HG02571 (cell line): ENCODE measurements around the gene TMEM109.
"Not testable (repeated sequence)": the region's sequence is repeated elsewhere in the genome, so short reads cannot be mapped to it uniquely, and the experiment has no call there.

Experiments
- ATAC-seq: cut with Tn5 transposase; IDR thresholded peaks from one replicate; pipeline ENCODE4 v1.9.1; 2021; ENCODE audit warnings: mild to moderate bottlenecking, moderate library complexity; ENCODE audit not compliant: unreplicated experiment

TMEM109 gene

GRCh38 chr11:60909680-60910280 is 4.2 kb upstream of the TMEM109 start:
- ATAC-seq, result not testable (repeated sequence)

- peak; percentile 32 for ATAC-seq
Measured at GRCh38 chr11:60910281-60910687, 3.7 kb upstream of the TMEM109 start.

GRCh38 chr11:60910711-60911380 is 3.1 kb upstream of the TMEM109 start:
- ATAC-seq, result no peak

- ATAC-seq, result no peak
Measured at GRCh38 chr11:60912223-60912850, 1.6 kb upstream of the TMEM109 start.

GRCh38 chr11:60912851-60913528 is 968 bp upstream of the TMEM109 start:
- ATAC-seq, result no peak

GRCh38 chr11:60914633-60915247 is 782 bp downstream of the TMEM109 start:
- ATAC-seq, result no peak

GRCh38 chr11:60915248-60915914 is 1.4 kb downstream of the TMEM109 start:
- peak; percentile 37 for ATAC-seq

GRCh38 chr11:60916669-60917206 is 2.8 kb downstream of the TMEM109 start:
- ATAC-seq, result no peak

- ATAC-seq, result no peak
Measured at GRCh38 chr11:60917267-60917666, 3.3 kb downstream of the TMEM109 start.

GRCh38 chr11:60918251-60918938 is 4.4 kb downstream of the TMEM109 start:
- ATAC-seq, result no peak

- ATAC-seq, result no peak
Measured at GRCh38 chr11:60918939-60919265, 4.9 kb downstream of the TMEM109 start.

GRCh38 chr11:60919320-60919719 is 5.4 kb downstream of the TMEM109 start:
- ATAC-seq, result no peak

- no peak for ATAC-seq
Measured at GRCh38 chr11:60919956-60920355, 6.0 kb downstream of the TMEM109 start.

- no peak for ATAC-seq
Measured at GRCh38 chr11:60921259-60921658, 7.3 kb downstream of the TMEM109 start.

GRCh38 chr11:60921777-60922335 is 7.9 kb downstream of the TMEM109 start:
- ATAC-seq, result no peak

- no peak for ATAC-seq
Measured at GRCh38 chr11:60922906-60923305, 8.9 kb downstream of the TMEM109 start.

GRCh38 chr11:60923326-60923725 is 9.4 kb downstream of the TMEM109 start:
- no peak for ATAC-seq

GRCh38 chr11:60923800-60924109 is 9.8 kb downstream of the TMEM109 start:
- ATAC-seq, result no peak

GRCh38 chr11:60924110-60924905 is 10.3 kb downstream of the TMEM109 start, which contains the start of gene TMEM132A:
Gene TMEM132A (plus strand): TSS chr11:60924460. CDS start chr11:60924634, 174 bp downstream.
- no peak for ATAC-seq
